NCI-H2227 (cell line): Measurements from ENCODE around the gene MCTS1.
"Not testable (repeated sequence)": the region's sequence is repeated elsewhere in the genome, so short reads cannot be mapped to it uniquely, and the experiment has no call there.

Source experiments
- DNase-seq: peaks from one replicate; lab custom pipeline; 2025; ENCODE audit not compliant: unreplicated experiment; lab: John Stamatoyannopoulos, UW

The MCTS1 gene

DNA sequence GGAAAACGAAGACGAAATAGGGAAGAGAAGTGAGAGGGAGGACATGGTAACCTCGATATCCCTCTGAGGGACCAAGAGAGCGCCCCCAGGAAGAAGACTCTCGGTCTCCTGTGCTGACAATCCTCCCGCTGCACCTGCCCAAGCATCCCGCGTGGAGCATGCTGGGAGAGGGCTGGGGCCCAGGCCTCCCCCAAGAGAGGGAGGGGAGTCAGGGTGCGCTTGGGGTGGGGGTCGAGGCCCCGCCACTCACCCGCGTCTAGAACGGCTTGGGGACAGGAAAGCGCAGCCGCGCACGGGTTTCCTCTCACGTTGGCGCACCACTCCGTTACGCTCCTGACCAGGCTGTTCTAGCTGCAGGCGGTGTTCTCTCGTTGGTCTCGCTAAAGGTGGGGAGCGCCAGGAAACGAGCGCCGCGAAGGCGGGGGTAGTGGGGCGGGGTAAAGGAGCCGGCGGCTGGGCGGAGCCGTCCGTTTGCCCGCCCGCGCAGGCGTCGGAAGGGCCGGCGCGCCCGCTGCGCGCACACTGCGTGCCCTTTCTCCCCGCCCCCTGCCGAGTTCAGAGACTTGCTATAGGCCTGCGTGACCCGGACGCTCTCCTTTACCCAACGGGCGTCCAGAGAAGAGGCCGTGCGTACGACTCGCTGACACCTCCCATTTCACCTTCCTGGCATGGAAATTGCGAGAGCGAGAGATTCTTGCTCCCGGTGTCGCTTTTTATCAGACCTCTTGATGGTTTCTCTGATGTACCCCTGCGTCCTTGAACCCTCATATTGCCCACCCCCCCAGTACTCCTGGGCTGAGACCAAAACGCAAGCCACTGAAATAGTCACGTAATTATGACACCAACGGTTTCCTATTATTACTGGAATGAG is 26.0 kb downstream of the MCTS1 start, which contains the start of gene C1GALT1C1:
C1GALT1C1 (minus strand) TSS at position 388 of the 871 bp plus-strand sequence. CDS start 2,888 bp downstream, outside the sequence.
- DNase-seq = peak; percentile 98

DNA sequence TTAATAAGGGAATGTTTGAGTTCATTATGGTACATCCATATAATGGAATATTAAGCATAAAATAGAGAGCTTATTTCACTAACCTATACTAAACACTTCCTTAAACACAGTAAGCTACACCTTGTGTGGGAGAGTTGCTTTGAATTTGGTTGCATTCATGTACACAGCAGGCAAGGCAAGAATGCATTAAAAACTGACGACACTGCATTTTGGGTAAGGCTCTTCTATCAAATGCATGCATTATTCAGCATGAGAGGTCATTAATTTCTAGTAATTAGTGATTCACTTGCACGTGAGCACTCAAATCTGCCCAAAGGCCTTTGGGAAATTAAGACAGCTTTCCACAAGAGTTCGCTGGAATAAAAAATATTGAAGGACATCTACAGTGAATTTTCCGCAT is 34.7 kb downstream of the MCTS1 start:
- no peak for DNase-seq

DNA sequence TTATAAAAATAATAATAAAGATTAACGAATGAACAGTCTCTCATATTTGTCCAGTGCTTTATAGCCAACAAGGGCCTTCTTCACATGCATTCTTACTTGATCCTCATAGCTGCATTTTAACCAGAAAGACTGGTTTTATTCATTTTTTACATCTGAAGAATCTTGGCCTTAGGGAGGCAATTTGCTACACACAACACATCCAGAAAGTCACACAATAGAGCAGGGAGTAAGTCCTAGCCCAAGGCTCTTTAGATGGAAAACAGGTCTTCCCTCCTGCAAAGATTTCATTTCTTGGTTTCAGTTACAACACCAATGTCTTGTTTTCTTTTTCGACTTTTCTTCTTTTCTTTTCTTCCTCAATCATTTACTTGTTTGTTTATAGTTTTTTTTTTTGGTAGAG is 39.0 kb downstream of the MCTS1 start:
- no peak for DNase-seq

DNA sequence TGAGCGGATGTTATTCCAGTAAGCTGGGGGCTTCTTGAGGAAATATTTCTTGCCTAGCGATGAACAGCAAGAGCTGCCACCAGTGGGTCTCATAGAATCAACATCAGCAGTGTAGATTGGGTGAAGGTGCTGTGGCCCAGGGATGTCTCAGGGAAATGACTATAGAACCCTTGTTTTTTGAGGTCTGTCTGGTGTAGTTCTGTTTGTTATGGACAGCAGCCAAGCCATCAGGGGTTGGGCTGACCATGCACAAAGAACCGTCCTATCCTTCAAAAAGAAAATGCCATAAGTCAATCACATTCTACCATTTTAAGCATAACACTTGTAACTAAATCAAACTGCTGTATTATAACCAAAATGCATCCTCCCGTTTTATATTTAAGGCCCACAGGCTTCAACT is 43.2 kb downstream of the MCTS1 start:
- no peak for DNase-seq

DNA sequence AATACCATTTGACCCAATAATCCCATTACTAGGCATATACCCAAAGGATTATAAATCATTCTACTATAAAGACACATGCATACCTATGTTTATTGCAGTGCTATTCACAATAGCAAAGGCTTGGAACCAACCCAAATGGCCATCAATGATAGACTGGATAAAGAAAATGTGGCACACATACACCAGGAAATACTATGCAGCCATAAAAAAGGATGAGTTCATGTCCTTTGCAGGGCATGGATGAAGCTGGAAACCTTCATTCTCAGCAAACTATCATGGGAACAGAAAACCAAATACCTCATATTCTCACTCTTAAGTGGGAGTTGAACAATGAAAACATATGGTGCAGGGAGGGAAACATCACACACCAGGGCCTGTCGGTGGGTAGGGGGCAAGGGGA is 48.4 kb downstream of the MCTS1 start:
- not testable (repeated sequence) for DNase-seq

DNA sequence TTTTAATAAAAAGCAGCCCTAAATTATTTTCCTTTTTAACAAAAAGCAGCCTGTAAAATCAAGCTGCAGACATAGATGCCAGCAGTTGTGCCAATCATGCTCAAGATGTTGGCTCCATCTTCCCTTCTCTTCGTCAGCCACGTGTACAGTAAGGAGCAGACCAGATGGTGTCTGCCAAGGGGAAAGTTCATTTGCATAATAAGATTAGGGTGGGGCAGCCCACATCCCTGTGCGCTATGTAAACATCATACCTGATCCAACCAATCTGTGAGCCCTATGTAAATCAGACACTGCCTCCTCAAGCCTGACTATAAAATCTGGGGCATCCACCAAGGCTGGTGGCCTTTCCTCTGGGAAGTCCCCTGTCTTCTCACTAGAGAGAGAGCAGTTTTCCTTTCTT is 49.1 kb downstream of the MCTS1 start:
- DNase-seq = peak; percentile 8

DNA sequence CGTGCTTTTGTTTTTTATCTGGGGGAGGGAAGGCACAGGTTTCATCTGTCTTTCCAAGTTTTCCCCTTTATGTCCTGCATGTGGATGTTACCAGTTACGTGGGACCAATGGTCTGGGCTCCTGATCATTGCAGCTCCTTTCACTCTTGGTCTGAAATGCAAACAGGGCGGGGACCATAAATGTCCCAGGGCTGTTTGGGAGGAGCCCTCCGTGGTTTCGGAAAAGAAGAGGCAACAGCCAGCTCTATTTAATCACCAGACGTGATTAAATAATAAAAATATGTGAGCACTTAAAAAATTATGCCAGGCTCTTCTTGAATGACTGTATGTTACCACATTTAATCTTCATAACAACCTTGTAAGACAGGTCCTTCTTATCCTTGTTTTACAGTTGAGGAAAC is 56.7 kb downstream of the MCTS1 start:
- no peak for DNase-seq
